CD4-positive, alpha-beta T cell treated with Interleukin-15 for 4 hours (primary cell): ENCODE measurements around the gene PRKACA.
"Not testable (repeated sequence)": the region's sequence is repeated elsewhere in the genome, so short reads cannot be mapped to it uniquely, and the experiment has no call there.

ENCODE experiments used
- DNase-seq: peaks from one replicate; pipeline ENCODE4 v3.0.0-alpha.2; 2020; ENCODE audit warnings: low spot score

PRKACA gene

DNA sequence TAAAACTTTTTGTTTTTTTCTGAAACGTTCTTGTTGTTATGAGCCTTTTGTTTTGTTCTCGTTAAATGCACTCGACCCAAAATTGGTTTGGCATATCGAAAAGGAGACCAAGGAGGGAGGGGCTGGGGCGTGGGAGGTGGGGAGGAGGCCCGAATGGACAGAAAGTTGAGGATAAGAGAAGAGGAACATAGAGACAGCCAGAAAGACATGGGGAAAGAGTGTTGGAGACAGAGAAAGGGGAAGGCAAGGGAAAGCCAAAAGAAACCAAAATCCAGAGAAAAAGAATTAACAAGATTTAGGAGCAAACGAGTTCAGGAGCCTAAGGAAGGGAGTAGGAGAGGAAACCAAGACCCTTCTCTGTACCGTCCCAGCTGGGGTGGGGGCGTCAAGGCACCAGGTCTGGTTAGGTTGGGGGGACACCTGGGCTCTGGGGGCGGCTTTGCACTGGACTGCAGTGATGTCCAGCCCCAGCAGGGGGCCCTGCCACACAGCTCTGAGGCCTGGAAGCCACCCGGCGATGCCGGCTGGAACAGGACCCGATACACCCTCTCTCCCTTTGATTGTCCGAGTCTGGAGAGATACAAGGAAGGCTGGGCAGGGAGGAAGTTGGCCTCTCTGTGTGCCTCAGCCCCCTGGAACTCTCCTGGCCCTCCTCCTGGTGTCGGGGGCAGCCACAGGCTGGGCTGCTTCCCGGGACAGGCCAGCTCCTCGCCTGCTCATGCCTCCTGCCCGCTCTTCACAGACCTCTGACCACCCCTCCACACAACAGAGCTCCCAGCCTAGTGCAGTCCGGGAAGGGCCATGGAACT is 30.4 kb upstream of the PRKACA start:
- DNase-seq, result peak; percentile 52

DNA sequence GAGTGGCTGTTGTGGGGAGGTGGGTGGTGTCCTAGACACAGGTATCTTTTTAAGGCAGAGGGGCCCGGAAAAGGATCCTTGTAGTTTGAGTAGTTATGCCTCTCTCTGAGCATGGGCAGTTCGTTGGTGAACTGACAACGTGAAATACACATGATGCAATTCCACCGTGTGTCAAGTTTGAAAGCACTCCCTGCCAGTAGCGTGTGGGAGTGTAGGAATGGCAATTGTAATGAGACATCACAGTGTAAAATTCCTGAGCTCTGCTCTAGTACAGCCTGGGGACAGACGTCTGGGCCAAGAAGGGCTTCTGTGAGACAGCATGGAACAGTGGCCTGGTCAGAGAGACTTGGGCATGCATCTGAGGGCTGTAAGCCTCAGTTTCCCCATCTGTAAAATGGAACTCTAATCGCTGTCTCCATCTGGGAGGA is 29.2 kb upstream of the PRKACA start:
- DNase-seq, result no peak

DNA sequence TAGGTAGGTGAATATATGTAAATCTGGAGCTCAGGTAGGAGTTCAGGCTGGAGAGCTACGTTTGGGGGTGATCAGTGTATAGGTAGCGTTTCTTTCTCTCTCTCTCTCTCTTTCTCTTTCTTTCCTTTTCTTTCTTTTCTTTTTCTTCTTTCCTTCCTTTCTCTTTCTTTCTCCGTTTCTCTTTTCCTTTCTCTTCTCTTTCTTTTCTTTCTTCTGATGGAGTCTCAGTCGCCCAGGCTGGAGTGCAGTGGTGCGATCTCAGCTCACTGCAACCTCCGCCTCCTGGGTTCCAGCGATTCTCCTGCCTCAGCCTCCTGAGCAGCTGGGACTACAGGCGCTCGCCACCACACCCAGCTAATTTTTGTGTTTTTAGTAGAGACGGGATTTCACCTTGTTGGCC is 28.6 kb upstream of the PRKACA start:
- DNase-seq, result not testable (repeated sequence)

DNA sequence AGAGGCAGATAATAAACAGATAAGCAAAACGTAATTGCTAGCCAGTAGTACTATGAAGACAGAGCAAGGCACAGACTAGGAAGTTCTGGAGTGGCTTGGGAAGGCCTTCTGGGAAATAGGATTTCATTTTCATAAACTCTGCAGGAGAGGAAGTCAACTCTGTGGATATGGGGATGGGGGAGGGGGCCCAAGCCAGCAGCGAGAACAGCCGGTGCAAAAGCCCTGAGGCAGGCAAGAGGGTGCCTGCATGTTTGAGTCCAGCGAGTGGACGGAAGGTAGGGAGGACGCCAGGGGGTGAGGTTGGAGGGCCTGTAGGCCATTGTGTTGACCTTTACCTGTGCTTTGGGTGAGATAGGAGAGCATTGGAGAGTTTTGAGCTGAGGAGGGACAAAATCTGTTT is 27.8 kb upstream of the PRKACA start:
- no peak for DNase-seq

DNA sequence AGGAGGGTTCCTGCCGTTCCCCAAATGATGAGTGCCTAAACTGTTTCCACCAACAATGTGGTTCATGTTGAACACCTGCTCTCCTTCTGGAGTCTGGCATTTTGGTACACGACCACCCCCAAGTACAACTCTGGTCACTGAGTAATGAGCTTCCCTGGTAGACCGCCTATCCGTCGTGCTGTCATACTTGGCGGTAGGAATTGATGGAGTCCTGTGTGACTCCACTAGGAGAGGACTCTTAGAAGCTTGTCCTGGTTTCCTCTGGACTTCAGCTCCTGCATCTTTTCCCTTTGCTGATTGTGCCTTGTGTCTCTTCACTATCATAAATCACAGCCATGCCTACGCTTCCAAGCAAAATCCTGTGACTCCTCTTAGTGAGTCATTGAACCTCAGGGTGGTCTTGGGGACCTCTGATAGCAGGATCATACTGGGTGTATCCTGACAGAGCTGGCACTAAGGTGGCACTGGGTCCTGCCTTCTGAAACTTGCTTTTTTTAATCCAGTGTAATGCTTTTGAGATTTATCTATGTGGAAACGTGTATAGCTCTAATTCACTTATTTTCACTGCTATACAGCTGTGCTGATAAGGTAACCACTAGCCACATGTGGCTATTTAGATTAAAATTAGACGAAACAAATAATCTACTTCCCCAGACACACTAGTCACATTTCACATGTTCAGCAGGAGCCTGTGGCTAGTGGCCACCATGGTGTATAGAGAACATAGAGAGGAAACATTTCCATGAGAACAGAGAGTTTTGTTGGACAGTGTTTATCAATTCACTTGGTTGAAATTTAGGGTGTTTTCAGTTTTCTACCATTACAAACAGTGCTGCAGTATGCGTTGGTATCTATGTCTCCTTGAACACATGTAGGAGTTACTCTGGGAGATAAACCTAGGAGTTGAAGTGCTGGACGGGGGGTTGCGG is 25.0 kb upstream of the PRKACA start:
- DNase-seq, result no peak

DNA sequence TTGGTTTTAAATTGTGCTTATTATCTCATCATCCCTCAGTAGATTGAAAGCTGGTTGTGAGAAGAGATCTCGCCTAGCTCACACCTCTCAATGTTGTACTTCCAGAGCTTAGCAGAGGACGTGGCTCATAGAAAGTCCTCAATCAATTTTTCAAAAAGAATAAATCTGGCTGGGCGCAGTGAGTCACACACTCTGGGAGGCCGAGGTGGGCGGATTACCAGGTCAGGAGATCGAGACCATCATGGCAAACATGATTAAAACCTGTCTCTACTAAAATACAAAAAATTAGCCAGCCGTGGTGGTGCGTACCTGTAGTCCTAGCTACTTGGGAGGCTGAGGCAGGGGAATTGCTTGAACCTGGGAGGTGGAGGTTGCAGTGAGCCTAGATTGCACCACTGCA is 23.5 kb upstream of the PRKACA start:
- DNase-seq, result no peak

DNA sequence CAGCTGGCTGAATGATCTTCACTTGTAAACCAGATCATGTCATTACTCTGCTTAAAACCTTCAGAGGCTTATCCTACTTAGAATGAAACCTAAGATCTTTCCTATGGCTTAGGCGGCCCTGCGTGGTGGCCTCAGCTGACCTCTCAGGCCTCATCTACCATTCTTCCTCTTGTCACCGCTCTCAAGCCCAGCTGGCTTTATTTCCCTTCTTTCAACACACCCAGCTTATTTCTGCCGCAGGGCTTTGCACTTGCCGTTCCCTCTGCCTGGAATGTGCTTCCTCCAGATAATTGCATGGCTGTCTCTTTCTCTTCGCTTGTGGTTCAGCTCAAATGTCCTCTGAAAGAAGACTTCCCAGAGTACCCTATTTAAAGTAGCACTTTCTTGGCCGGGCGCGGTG is 22.4 kb upstream of the PRKACA start:
- no peak for DNase-seq

DNA sequence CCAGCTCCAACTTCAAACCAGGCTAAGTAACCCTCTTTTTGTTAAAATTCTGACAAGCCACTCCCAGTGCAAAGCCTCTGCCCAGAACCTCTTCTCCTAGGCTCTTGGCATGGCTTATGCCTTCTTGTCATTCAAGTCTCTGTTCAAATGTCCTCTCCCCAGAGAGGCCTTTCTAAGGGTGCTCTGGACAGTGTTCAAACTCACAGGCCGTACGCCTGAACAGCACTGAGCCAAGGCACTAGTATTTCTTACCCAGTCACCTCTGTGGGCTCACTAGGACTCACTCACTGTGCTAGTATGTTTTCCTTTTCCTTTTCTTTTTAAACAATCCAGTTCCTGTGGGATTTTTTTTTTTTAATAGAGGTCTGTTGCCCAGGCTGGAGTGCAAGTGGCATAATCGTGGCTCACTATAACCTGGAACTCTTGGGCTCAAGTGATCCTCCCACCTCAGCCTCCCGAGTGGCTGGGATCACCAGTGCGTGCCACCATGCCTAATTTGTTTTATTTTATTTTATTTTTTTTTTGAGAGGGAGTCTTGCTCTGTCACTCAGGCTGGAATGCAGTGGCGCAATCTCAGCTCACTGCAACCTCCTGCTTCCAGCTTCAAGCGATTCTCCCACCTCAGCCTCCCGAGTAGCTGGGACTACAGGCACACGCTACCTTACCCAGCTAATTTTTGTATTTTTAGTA is 21.2 kb upstream of the PRKACA start:
- DNase-seq, result no peak

DNA sequence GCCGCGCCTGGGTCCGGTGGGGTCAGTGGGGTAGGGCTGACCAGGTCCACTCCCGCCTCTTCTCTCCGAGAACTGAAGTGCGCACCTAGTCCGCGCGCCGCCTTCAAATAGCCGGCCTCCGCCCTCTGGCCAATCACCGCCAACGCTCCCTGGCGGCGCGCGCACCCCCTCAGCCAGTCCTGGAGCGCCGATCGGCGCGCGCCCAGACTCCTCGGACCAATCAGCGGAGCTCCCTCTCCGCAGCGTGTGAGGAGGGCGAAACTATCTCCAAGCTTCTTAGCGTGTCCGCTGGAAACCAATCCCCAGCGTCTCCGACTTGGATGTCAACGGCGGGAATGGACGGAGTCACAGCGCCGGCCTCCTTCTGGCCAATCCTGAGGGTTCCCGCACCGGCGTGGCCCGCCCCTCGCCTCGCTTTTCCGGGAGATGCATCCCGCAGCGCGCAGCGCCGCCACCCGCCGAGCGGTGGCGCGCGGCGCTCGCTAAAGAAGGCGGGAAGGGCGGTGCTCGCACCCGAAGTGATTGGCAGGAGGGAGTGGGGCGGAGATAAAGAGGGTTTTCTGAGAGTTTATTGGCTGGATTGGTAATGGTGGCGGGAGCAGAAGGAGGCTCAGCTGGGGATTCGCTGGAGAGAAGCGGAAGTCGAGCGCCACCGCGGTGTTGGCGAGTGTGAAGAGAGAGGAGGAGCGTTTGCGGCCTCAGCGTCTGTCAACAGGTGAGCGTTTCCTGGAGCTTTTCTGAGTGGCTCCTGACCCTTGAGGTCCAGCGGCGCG is 19.1 kb upstream of the PRKACA start, which contains the start of gene ASF1B:
Gene ASF1B (minus strand): TSS at position 81 of the 773 bp plus-strand sequence. CDS start 133 bp downstream, outside the sequence.
- peak; percentile 99 for DNase-seq

DNA sequence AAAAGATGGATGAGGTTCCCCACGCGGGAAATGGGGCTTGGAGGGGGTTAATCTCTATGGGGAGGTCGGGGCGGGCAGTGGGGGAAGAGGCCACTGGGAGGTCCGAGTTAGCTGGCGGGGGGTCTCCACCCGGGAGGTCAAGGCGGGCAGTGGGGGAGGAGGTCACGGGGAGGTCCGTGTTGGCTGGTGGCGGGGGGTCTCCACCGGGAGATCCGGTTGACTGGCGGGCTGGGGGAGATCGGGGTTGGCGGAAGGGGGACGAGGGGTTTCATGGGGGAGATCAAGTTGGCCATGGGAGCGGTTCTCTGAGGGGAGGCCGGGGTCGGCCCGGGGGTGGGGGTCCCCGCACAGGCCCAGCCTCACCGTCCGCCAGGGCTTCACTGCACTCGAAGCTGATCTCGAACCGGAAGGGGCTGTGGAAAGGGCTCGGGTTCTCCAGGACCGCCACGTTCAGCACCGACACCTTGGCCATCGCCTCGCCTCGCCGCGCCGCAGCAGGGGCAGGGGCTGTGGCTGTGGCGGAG is 18.5 kb upstream of the PRKACA start:
- DNase-seq, result no peak

DNA sequence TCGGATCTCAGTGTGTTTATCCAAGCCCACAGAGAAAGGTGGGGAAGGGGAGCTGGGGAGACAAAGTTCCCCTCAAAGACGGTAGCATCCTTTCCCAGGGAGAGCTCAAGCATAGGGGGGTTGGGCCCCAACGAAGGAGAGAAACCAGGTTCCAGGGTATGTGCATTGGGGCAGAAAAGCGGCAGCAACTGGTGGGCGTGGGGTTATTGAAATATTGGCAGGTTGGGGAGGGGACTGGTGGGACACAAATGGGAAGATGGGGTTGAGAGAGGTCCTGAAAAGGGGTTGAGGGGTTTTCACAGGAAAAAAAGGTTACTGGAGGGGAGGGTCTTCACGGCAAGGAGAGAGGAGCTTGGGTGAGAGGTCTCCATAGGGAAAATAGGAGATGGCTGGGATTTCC is 17.8 kb upstream of the PRKACA start:
- DNase-seq, result no peak

DNA sequence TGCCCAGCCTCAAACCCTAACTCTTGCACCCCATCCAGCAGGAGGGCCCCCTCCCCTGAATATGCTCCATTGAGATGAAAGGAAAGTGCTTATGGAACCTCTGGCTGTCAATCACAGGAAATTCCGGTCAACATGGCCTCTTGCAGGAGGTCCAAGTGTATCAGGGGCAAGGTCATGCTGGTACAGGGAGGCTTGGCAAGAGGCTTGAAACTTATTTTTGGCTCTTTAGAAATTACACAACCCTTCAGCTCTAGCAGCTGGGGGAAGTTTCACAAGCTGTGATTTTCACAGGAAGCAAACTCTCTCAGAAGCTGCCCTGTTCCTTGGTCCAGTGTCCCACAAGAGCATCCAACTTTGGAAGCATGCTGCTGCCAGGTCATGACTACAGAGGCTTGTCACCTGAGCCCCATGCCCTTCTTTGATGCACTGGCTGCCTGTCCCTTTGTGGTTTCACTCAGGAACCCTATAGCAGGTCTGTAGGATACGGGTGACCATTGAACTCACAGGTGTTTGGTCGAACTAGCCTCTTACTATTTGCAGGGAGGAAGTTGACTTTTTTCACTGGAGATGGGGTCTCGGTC is 10.5 kb upstream of the PRKACA start:
- no peak for DNase-seq

DNA sequence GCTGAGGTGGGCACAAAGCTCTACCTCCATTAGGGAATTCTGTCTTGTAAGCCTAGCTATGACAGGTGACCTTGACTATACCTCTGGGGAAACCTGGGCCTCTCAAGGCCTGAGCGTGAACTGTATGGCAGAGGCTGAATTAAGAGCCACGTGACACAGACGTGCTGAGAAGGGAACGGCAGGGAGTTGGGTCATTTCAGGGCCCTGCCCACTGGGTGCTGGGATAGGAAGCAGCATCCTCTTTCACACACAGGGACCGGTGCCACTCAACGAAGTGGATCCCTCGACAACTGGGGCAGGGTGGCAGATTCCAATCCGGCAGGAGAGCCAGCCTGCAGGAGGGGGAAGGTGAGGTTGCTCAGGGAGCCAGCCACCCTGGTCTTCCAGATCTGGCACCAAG is 9.6 kb upstream of the PRKACA start:
- no peak for DNase-seq

DNA sequence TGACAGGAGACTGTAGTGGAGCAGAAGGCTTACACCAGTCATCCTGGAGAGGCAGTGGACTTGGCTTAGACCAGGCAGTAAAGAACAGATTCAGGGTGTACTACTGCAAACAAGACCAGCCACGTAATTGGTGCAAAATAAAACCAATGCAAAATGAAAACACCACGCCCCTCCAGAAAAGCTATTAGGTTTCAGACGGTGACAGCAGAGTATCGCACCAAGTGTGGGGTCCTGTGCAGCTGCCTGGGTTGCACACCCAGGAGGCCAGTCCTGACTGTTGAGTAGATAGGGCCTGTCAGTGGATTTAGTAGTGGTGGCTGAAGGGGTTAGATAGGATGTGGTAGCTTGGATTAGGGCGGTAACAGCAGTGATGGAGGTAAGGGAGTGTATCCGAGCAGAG is 5.4 kb upstream of the PRKACA start:
- no peak for DNase-seq

DNA sequence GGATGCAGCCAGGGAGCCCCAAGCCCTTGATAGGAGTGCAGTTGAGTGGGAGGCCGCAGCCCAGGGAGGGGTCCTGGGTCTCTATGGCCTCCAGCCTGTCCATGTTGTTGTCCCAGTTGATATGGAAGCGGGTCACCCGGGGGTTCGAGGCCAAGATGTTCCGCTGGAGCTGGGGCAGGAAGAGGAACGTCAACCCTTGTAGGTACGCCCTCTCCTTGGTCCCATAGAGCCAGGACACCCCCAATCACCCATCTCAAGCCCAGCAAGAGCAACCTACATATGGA is 2.9 kb upstream of the PRKACA start:
- no peak for DNase-seq

DNA sequence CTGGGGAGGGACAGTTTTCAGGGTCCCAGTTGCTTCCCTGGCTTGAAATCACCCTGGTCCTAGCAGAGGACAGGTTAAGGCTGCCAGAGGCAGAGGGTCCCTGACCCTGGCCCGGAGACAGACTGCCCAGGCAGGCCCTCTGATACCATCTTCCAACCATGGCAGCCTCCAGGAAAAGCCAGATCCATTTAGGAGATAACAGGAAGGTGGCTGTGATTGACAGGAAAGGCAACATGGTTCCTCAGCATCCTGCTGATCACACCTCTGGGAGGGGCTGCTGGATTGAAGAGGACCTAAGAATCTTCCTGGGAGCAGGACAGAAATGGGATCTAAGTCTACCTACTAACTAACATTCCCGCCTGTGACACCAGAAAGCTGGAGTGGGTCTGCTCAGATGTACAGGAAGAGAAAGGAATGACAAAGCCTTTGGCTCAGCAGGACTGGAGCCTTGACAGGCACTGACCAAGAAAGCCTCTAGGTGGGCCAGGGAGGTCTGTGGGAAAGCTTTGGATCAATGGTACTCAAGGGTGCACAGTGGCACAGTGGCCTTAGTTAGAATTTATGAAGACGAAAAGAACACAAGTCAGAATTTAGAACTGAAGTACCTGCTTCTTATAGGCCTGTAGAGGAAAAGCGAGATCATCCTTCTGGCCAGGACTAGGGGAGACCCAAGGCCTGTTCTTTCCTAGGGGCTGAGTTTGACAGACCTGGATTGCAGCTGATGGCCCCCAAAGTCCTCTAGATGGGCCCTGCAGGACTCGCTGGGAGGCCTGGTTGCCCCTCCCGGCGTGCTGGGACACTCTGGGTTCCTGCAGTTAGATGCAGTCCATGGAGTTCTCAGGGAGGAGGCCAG is 2.3 kb upstream of the PRKACA start:
- DNase-seq, result no peak

DNA sequence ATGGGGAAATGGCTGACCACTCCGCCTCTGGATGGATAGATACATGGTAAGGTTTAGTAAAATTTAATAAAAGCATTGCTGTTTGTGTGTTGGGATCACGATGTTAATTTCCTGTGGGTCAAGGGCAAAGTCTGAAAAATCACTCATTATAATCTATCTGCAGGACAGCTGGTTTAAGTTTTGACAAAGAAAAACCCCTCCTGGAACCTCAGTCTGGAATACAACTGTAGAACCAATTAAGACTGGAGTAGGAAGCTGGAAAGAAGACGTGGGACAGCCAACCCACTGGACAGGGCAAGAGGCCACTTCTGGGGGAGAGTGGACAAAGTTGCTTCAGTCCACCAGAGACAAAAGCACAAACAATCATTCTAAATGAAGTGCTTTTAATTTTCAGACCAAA is 1.6 kb upstream of the PRKACA start:
- DNase-seq, result no peak

DNA sequence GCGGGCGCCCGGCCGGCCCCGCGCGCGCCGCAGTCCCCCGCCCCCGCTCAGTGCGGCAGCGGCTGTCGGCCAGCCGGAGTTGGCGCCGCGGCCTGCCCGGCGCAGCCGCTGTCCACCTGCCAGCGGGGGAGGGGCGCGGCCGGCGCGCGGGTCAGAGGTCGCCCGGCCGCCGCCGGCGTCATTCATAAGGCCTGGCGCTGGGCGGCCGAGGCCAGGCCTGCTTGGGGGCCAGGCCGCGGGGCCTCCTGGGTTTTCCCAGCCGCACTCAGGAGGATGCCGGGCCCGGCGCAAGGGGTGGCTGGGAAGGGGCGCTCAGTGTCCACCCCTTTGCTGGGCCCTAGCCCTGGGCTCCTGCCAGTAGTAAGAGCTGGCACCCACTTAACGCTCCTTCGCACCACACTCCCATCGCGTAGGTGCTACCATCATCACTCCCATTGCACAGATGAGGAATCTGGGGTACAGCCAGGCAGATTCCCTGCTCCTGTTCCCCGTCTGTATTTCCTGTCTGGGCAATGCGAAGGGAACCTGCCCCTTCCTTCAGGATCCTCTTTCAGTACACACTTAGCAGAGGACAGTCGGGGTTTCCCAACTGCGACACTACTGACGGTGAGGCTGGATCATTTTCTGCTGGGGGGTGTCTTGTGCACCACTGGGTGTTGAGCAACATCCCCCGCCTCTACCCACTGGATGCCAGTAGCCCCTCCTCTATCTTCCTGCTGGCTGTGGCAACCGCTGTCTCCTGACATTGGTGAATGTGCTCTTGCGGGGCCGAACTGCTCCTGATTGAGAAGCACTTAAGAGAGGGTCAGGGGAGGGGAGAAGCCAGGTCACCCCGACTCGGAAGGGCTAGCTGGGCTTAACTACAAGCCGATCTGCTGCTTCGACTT is 846 bp upstream of the PRKACA start:
- DNase-seq, result peak; percentile 27

DNA sequence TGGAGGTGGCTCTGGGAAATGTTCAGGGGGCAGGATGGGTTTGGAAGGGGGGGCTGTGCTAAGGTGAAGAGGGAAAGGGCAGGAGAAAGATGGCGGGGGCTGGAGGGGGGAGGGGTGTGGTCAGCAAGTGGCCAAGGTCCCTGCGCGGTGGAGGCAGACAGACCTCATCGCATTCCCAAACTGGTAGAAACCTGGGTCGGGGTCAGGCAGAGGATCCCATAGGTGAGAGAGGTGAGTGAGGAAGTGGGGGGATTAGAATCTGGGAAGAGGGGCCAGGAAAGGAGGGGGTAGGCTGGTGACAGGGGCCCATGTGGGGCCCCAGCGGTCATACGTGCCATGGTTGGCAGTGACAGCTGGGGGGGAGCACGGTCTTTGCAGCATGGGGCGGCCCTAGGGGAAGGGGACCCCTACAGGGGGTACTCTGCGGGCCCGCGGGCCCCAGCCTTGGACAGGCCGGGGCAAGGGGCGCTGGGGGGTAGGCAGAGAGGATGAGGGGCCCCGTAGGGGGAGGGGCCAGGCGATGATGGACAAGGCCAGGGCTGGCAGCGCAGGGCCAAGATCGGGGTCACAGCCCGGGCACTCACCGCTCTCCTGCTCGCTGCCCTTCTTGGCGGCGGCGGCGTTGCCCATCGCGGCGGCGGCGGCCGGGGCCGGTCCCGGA is 514 bp downstream of the PRKACA start:
- no peak for DNase-seq
